HCT116 (cell line): ENCODE results near the gene RGS7. TPM values are rescaled to one million over a fixed set of nuclear protein-coding genes. Genes with fewer than 3 reads are reported as not detected.

ENCODE experiments used
- ATAC-seq: fragments of 200-7000 bp; cut with Tn5 transposase; 2 replicates; pipeline ENCODE4 v1.9.1; 2020; ENCODE audit warnings: mild to moderate bottlenecking, moderate library complexity
- BruUV-seq: library from RNA; stranded (reverse); fragments of 400-500 nt; replicated peaks from 2 replicates; lab custom pipeline; 2021; lab: Mats Ljungman, UMichigan
- CTCF ChIA-PET: fragments of 300-600 bp; sonication (Branson Sonifier 250); formaldehyde crosslinking; loops from one replicate; lab custom pipeline; 2021; ENCODE audit warnings: antibody characterized with exemption; lab: Charles Lee
- POLR2A ChIA-PET: fragments of 300-600, 350-600 bp; sonication (Branson Sonifier 250); formaldehyde crosslinking; loops from one replicate; lab custom pipeline; 2021; ENCODE audit warnings: antibody characterized with exemption; lab: Charles Lee
- RAD21 ChIA-PET, 2 experiments: fragments of 300-600 bp; sonication (Branson Sonifier 250); formaldehyde crosslinking; loops; one replicate each; lab custom pipeline; 2023; ENCODE audit warnings: low total read pairs in 2 of 2; ENCODE audit not compliant: uncharacterized antibody in 2 of 2, unreplicated experiment in 2 of 2, low non-redundant PET in 1 of 2; lab: Charles Lee
- DNase-seq: peaks from one replicate; pipeline ENCODE4 v3.0.0-alpha.2; 2010; ENCODE audit warnings: low read depth, low spot score
- H2AFZ ChIP-seq: fragments of 200-600 bp; shearing (Covaris generic), sonication (generic); 2 replicates; pipeline ENCODE4 v1.6.1; 2017; ENCODE audit warnings: low read depth, mixed run types, mixed read lengths, antibody characterized with exemption, low read length; ENCODE audit not compliant: poor library complexity, severe bottlenecking
- H3K27ac ChIP-seq: 2 replicates; pipeline ENCODE4 v1.5.1; 2012; ENCODE audit warnings: low read depth, low read length
- H3K27me3 ChIP-seq: fragments of 200-600 bp; sonication (generic); 2 replicates; pipeline ENCODE4 v1.6.1; 2016; ENCODE audit warnings: mixed run types, low read length, mixed read lengths; ENCODE audit not compliant: insufficient read depth
- H3K36me3 ChIP-seq, 2 experiments: fragments of 200-500 bp in 1 of 2; fragments of 200-600 bp in 1 of 2; sonication (Bioruptor generic) in 1 of 2; sonication (generic) in 1 of 2; 2 replicates each; pipeline versions ENCODE4 v1.5.1 to v1.6.1; 2014 to 2016; ENCODE audit warnings: low read length in 2 of 2, inconsistent platforms in 1 of 2, mixed read lengths in 1 of 2, mixed run types in 1 of 2; ENCODE audit not compliant: insufficient read depth in 2 of 2, control insufficient read depth in 1 of 2
- H3K4me1 ChIP-seq, 2 experiments: fragments of 200-600 bp in 1 of 2; sonication (generic) in 1 of 2; 2 replicates each; pipeline versions ENCODE4 v1.5.1 to v1.6.1; 2012 to 2017; ENCODE audit warnings: low read length in 2 of 2, inconsistent platforms in 1 of 2, mild to moderate bottlenecking in 1 of 2, mixed read lengths in 1 of 2, mixed run types in 1 of 2, moderate library complexity in 1 of 2; ENCODE audit not compliant: insufficient read depth in 2 of 2, control insufficient read depth in 1 of 2
- H3K4me2 ChIP-seq: fragments of 200-600 bp; sonication (generic); 2 replicates; pipeline ENCODE4 v1.6.1; 2017; ENCODE audit warnings: mixed run types, low read length, mixed read lengths
- H3K4me3 ChIP-seq, 2 experiments: fragments of 200-600 bp in 1 of 2; sonication (generic) in 1 of 2; replicated peaks in 1 of 2; 2 replicates each; pipeline ENCODE4 v1.5.1; 2011 to 2016; ENCODE audit warnings: low read length in 2 of 2, control low read depth in 1 of 2, low read depth in 1 of 2, mild to moderate bottlenecking in 1 of 2, mixed read lengths in 1 of 2, mixed run types in 1 of 2
- H3K79me2 ChIP-seq: fragments of 200-600 bp; sonication (generic); 2 replicates; pipeline ENCODE4 v1.6.1; 2017; ENCODE audit warnings: mild to moderate bottlenecking, mixed run types, low read length, moderate library complexity, mixed read lengths; ENCODE audit not compliant: insufficient read depth
- H3K9ac ChIP-seq: fragments of 200-600 bp; sonication (generic); 2 replicates; pipeline ENCODE4 v1.6.1; 2016; ENCODE audit warnings: low read length, mixed read lengths
- H3K9me2 ChIP-seq: fragments of 200-600 bp; sonication (generic), shearing (Covaris generic); 2 replicates; pipeline ENCODE4 v1.6.1; 2017; ENCODE audit warnings: mixed run types, mild to moderate bottlenecking, moderate library complexity; ENCODE audit not compliant: insufficient read depth
- H3K9me3 ChIP-seq, 2 experiments: fragments of 200-500 bp in 1 of 2; fragments of 200-600 bp in 1 of 2; sonication (Bioruptor generic) in 1 of 2; sonication (generic) in 1 of 2; 2 replicates each; pipeline ENCODE4 v1.6.1; 2014 to 2017; ENCODE audit warnings: low read length in 2 of 2, mixed read lengths in 2 of 2, inconsistent platforms in 1 of 2, low read depth in 1 of 2, mild to moderate bottlenecking in 1 of 2, mixed run types in 1 of 2, moderate library complexity in 1 of 2; ENCODE audit not compliant: control insufficient read depth in 1 of 2, insufficient read depth in 1 of 2
- H4K20me1 ChIP-seq: fragments of 200-600 bp; sonication (generic), shearing (Covaris generic); 2 replicates; pipeline ENCODE4 v1.6.1; 2017; ENCODE audit warnings: mixed run types, mild to moderate bottlenecking, moderate library complexity; ENCODE audit not compliant: insufficient read depth
- CBX3 ChIP-seq: IDR thresholded peaks from 2 replicates; pipeline ENCODE4 v1.6.1; 2012; ENCODE audit warnings: low read depth
- CEBPB ChIP-seq: IDR thresholded peaks from 2 replicates; pipeline ENCODE4 v1.6.1; 2012; ENCODE audit warnings: low read depth
- CTCF ChIP-seq, 3 experiments: fragments of 200-600 bp in 1 of 3; sonication (generic) in 1 of 3; IDR thresholded peaks in 2 of 3; conservative IDR thresholded peaks in 1 of 3; 2 replicates each; pipeline ENCODE4 v1.5.1; 2012 to 2017; ENCODE audit warnings: low read depth in 2 of 3, low read length in 2 of 3, antibody characterized with exemption in 1 of 3, borderline replicate concordance in 1 of 3, control low read depth in 1 of 3, mild to moderate bottlenecking in 1 of 3, mixed read lengths in 1 of 3, mixed run types in 1 of 3, moderate library complexity in 1 of 3; ENCODE audit not compliant: insufficient read depth in 1 of 3
- ELF1 ChIP-seq: IDR thresholded peaks from 2 replicates; pipeline ENCODE4 v1.6.1; 2012; ENCODE audit warnings: low read depth, borderline replicate concordance
- EZH2 ChIP-seq: fragments of 200-600 bp; sonication (generic); IDR thresholded peaks from 2 replicates; pipeline ENCODE4 v1.6.1; 2017; ENCODE audit warnings: antibody characterized with exemption, mixed run types
- MAX ChIP-seq: IDR thresholded peaks from 2 replicates; pipeline ENCODE4 v1.6.1; 2012
- POLR2A ChIP-seq: IDR thresholded peaks from 2 replicates; pipeline ENCODE4 v1.7.0; 2011; ENCODE audit warnings: borderline replicate concordance; ENCODE audit not compliant: insufficient read depth, insufficient read length; ENCODE audit errors: extremely low read depth
- POLR2AphosphoS5 ChIP-seq: IDR thresholded peaks from 2 replicates; pipeline ENCODE4 v1.6.1; 2011; ENCODE audit warnings: mild to moderate bottlenecking, low read depth, low read length, moderate library complexity
- RAD21 ChIP-seq: IDR thresholded peaks from 2 replicates; pipeline ENCODE4 v1.6.1; 2012; ENCODE audit warnings: low read depth, mild to moderate bottlenecking
- REST ChIP-seq: IDR thresholded peaks from 2 replicates; pipeline ENCODE4 v1.6.1; 2012; ENCODE audit warnings: low read depth
- YY1 ChIP-seq: IDR thresholded peaks from 2 replicates; pipeline ENCODE4 v1.6.1; 2011; ENCODE audit warnings: low read length, low read depth, moderate library complexity, mild to moderate bottlenecking; ENCODE audit not compliant: insufficient replicate concordance; ENCODE audit errors: extremely low read depth
- ZBTB33 ChIP-seq: IDR thresholded peaks from 2 replicates; pipeline ENCODE4 v1.6.1; 2011; ENCODE audit warnings: mild to moderate bottlenecking, low read length, moderate library complexity; ENCODE audit not compliant: insufficient replicate concordance; ENCODE audit errors: extremely low read depth
- intact Hi-C: fragments of 100-400 bp; cut with micrococcal nuclease; formaldehyde crosslinking; loops from 2 replicates; pipeline ENCODE4 v1.10.0; 2022
- total RNA-seq: library from RNA; stranded (reverse); gene quantifications from one replicate; pipeline ENCODE4 v1.2.1, GENCODE V29; 2021; ENCODE audit not compliant: unreplicated experiment

The RGS7 gene
- total RNA-seq, 1 experiment from 2014 or later: not detected

GRCh38 chr1:240931031-240931430 lies 426.0 kb downstream of the RGS7 start:
- no peak overlapping the region for H3K9ac ChIP-seq
- H3K4me2 ChIP-seq: no peak overlapping the region
- TF ChIP-seq RAD21: no peak
- TF ChIP-seq CEBPB: no peak
- no peak for TF ChIP-seq CBX3
- TF ChIP-seq ZBTB33: no peak
- TF ChIP-seq, all 23 proteins: peak for 0
- Histone ChIP-seq H3K9me2 (no peaks in the 10 kb centered on the region), H3K36me3 (no peaks in the 10 kb centered on the region), H4K20me1 (no peaks in the 10 kb centered on the region), H3K27ac (no peak overlapping the region), H3K4me3 (no peak overlapping the region), H3K4me1 (no peaks in the 10 kb centered on the region), H3K27me3 (no peaks in the 10 kb centered on the region), H3K79me2 (no peaks in the 10 kb centered on the region), H2AFZ (no peak overlapping the region), H3K9me3 (peaks cover 0 to 14% of the 10 kb centered on the region in 2 experiments; a peak in 2 of 4 replicates)
- CTCF ChIA-PET: no interaction called here
- DNase-seq: no peak
- RAD21 ChIA-PET: no interaction called here
- no TSS peak for BruUV-seq
- ATAC-seq: no peak
- intact Hi-C loops: no loop called here
- POLR2A ChIA-PET: no interaction called here

GRCh38 chr1:240928265-240928664 lies 428.7 kb downstream of the RGS7 start:
- no peaks in the 10 kb centered on the region for H3K4me1 ChIP-seq
- no peaks in the 10 kb centered on the region for H3K79me2 ChIP-seq
- H3K4me3 ChIP-seq: no peak overlapping the region
- H3K9me2 ChIP-seq: no peaks in the 10 kb centered on the region
- H3K27ac ChIP-seq: no peak overlapping the region
- ChIA-PET CTCF (no interaction called here), POLR2A (no interaction called here), RAD21 (no interaction called here)
- BruUV-seq: no TSS peak
- no peaks in the 10 kb centered on the region for H4K20me1 ChIP-seq
- H3K27me3 ChIP-seq: no peaks in the 10 kb centered on the region
- ATAC-seq (no peak), DNase-seq (no peak)
- no peak overlapping the region for H2AFZ ChIP-seq
- intact Hi-C loops: no loop called here
- no peak overlapping the region for H3K4me2 ChIP-seq
- H3K9me3 ChIP-seq: peaks cover 0 to 6% of the 10 kb centered on the region in 2 experiments; a peak in 2 of 4 replicates
- H3K36me3 ChIP-seq: no peaks in the 10 kb centered on the region
- H3K9ac ChIP-seq: no peak overlapping the region
- TF ChIP-seq RAD21 (no peak), POLR2A (no peak), CTCF (IDR thresholded peaks at IDR 0.05 in 2 of 3, conservative IDR thresholded peaks at IDR 0.05 in 1 of 3; ENCODE audit: borderline replicate concordance in 1 of 3, insufficient read depth in 1 of 3, low read depth in 2 of 3, low read length in 2 of 3) (no peak), REST (no peak), EZH2 (no peak), ELF1 (no peak), MAX (no peak), POLR2AphosphoS5 (no peak), CBX3 (no peak), YY1 (no peak), CEBPB (no peak)
